IMR-90 (cell line): ENCODE data around the gene CCDC107. TPM values are rescaled to one million over a fixed set of nuclear protein-coding genes. Genes with fewer than 3 reads are reported as not detected.

Source experiments
- ATAC-seq: fragments of 200-7000 bp; cut with Tn5 transposase; 2 replicates; pipeline ENCODE4 v1.9.1; 2020; ENCODE audit warnings: low read depth, mild to moderate bottlenecking, moderate library complexity
- BruUV-seq: library from RNA; stranded (reverse); fragments of 400-500 nt; replicated peaks from 2 replicates; lab custom pipeline; 2021; lab: Mats Ljungman, UMichigan
- CTCF ChIA-PET: fragments of 300-600 bp; formaldehyde crosslinking; extraction: SDS; loops from one replicate; lab custom pipeline; 2021; ENCODE audit warnings: antibody characterized with exemption; lab: Yijun Ruan, JAX
- POLR2A ChIA-PET: fragments of 300-600 bp; sonication (Branson Sonifier 250); formaldehyde crosslinking; loops from one replicate; lab custom pipeline; 2022; ENCODE audit warnings: antibody characterized with exemption; ENCODE audit not compliant: unreplicated experiment; lab: Charles Lee
- DNase-seq: peaks from one replicate; pipeline ENCODE4 v3.0.0; 2013
- H2AFZ ChIP-seq: replicated peaks from 2 replicates; pipeline ENCODE3; 2013; ENCODE audit warnings: low read length, mild to moderate bottlenecking; ENCODE audit not compliant: poor library complexity
- H2AK5ac ChIP-seq: 2 replicates; pipeline ENCODE4 v1.6.1; 2013; ENCODE audit warnings: low read depth, low read length, inconsistent platforms
- H2AK9ac ChIP-seq: replicated peaks from 2 replicates; pipeline ENCODE3; 2013; ENCODE audit warnings: mild to moderate bottlenecking, low read depth, low read length, moderate library complexity; ENCODE audit not compliant: poor library complexity
- H2BK120ac ChIP-seq: 2 replicates; pipeline ENCODE4 v1.6.1; 2013; ENCODE audit warnings: low read depth, low read length, inconsistent platforms
- H2BK15ac ChIP-seq: 3 replicates; pipeline ENCODE4 v1.6.1; 2013; ENCODE audit warnings: low read depth, low read length, inconsistent platforms
- H2BK20ac ChIP-seq: 2 replicates; pipeline ENCODE4 v1.6.1; 2013; ENCODE audit warnings: low read depth, mild to moderate bottlenecking, inconsistent platforms, low read length, moderate library complexity
- H2BK5ac ChIP-seq: 2 replicates; pipeline ENCODE4 v1.6.1; 2013; ENCODE audit warnings: mild to moderate bottlenecking, low read depth, low read length, inconsistent platforms; ENCODE audit not compliant: poor library complexity, severe bottlenecking
- H3K14ac ChIP-seq: replicated peaks from 2 replicates; pipeline ENCODE4 v1.6.1; 2013; ENCODE audit warnings: low read depth, low read length, inconsistent platforms
- H3K18ac ChIP-seq: 2 replicates; pipeline ENCODE4 v1.6.1; 2013; ENCODE audit warnings: low read depth, low read length, control low read depth
- H3K23ac ChIP-seq: 2 replicates; pipeline ENCODE4 v1.6.1; 2013; ENCODE audit warnings: low read depth, low read length, inconsistent platforms
- H3K27ac ChIP-seq: 2 replicates; pipeline ENCODE4 v1.5.1; 2013; ENCODE audit warnings: mild to moderate bottlenecking, control low read depth, low read length; ENCODE audit not compliant: insufficient read depth
- H3K27me3 ChIP-seq: 2 replicates; pipeline ENCODE4 v1.6.1; 2013; ENCODE audit warnings: low read length; ENCODE audit not compliant: control insufficient read depth, insufficient read depth
- H3K36me3 ChIP-seq: 2 replicates; pipeline ENCODE4 v1.6.1; 2013; ENCODE audit warnings: low read length, mixed read lengths; ENCODE audit not compliant: control insufficient read depth, insufficient read depth
- H3K4ac ChIP-seq: 2 replicates; pipeline ENCODE4 v1.6.1; 2013; ENCODE audit warnings: low read depth, low read length, inconsistent platforms
- H3K4me1 ChIP-seq: 2 replicates; pipeline ENCODE4 v1.6.1; 2013; ENCODE audit warnings: low read length, mixed read lengths; ENCODE audit not compliant: control insufficient read depth, insufficient read depth
- H3K4me2 ChIP-seq: 2 replicates; pipeline ENCODE4 v1.6.1; 2013; ENCODE audit warnings: low read depth, mild to moderate bottlenecking, control low read depth, low read length, moderate library complexity
- H3K4me3 ChIP-seq: 2 replicates; pipeline ENCODE4 v1.5.1; 2013; ENCODE audit warnings: low read depth, mild to moderate bottlenecking, control low read depth, low read length, moderate library complexity; ENCODE audit not compliant: insufficient read depth
- H3K56ac ChIP-seq: 2 replicates; pipeline ENCODE4 v1.6.1; 2013; ENCODE audit warnings: low read length, inconsistent platforms; ENCODE audit not compliant: insufficient read depth; ENCODE audit errors: extremely low read depth
- H3K79me1 ChIP-seq, 2 experiments: 2 replicates each; pipeline ENCODE4 v1.6.1; 2013; ENCODE audit warnings: low read length in 2 of 2, inconsistent platforms in 1 of 2, low read depth in 1 of 2
- H3K9ac ChIP-seq: 2 replicates; pipeline ENCODE4 v1.6.1; 2013; ENCODE audit warnings: low read depth, low read length, control low read depth
- H3K9me1 ChIP-seq: 2 replicates; pipeline ENCODE4 v1.6.1; 2013; ENCODE audit warnings: low read length, inconsistent platforms; ENCODE audit not compliant: insufficient read depth
- H3K9me3 ChIP-seq: 2 replicates; pipeline ENCODE4 v1.6.1; 2013; ENCODE audit warnings: low read length; ENCODE audit not compliant: control insufficient read depth, insufficient read depth
- H4K20me1 ChIP-seq: 2 replicates; pipeline ENCODE4 v1.6.1; 2013; ENCODE audit warnings: low read length, inconsistent platforms; ENCODE audit not compliant: insufficient read depth
- H4K5ac ChIP-seq: 2 replicates; pipeline ENCODE4 v1.6.1; 2013; ENCODE audit warnings: mild to moderate bottlenecking, low read depth, low read length, control low read depth
- H4K8ac ChIP-seq, 2 experiments: 2 replicates each; pipeline ENCODE4 v1.6.1; 2013; ENCODE audit warnings: low read depth in 2 of 2, low read length in 2 of 2, control low read depth in 1 of 2, inconsistent platforms in 1 of 2
- H4K91ac ChIP-seq: 2 replicates; pipeline ENCODE4 v1.6.1; 2013; ENCODE audit warnings: low read depth, low read length, inconsistent platforms; ENCODE audit not compliant: insufficient read depth
- FOS ChIP-seq: fragments of 150-350 bp; IDR thresholded peaks from 2 replicates; pipeline ENCODE4 v1.6.1; 2016; ENCODE audit warnings: low read depth, low read length
- SMC3 ChIP-seq: fragments of 150-350 bp; IDR thresholded peaks from 2 replicates; pipeline ENCODE4 v1.6.1; 2016; ENCODE audit warnings: low read depth, mild to moderate bottlenecking, antibody characterized with exemption, low read length, moderate library complexity
- USF2 ChIP-seq: fragments of 150-350 bp; IDR thresholded peaks from 2 replicates; pipeline ENCODE4 v1.6.1; 2017; ENCODE audit warnings: mild to moderate bottlenecking, antibody characterized with exemption, low read length, low read depth
- WGBS, 2 experiments: methylation state at CpG; one replicate each; pipeline versions ENCODE4 v1.1.5 to v1.1.7; 2013; ENCODE audit warnings: missing lambda C conversion rate in 2 of 2; ENCODE audit not compliant: insufficient read length in 1 of 2; ENCODE audit errors: extremely low coverage in 2 of 2; 5-methylcytosine and 5-hydroxymethylcytosine counted together
- dilution Hi-C: fragments of 300-500 bp; cut with HindIII; formaldehyde crosslinking; loops from one replicate; pipeline ENCODE4 v1.14.3; 2018; ENCODE audit warnings: low sequenced_read_pairs; ENCODE audit not compliant: unreplicated experiment
- in situ Hi-C: fragments of 300-500 bp; cut with MboI; formaldehyde crosslinking; loops from 3 replicates; pipeline ENCODE4 v1.14.3; 2019; ENCODE audit warnings: low sequenced_read_pairs, inconsistent platforms, mixed read lengths
- intact Hi-C: fragments of 100-400 bp; cut with micrococcal nuclease; formaldehyde crosslinking; loops from 2 replicates; pipeline ENCODE4 v1.10.0; 2022
- polyA plus RNA-seq, 3 experiments: library from polyadenylated mRNA; depleted of rRNA; stranded (reverse); fragments of >200 nt; gene quantifications; 2 replicates each; pipeline ENCODE4 v1.2.3, GENCODE V29; 2012; ENCODE audit warnings: low replicate concordance in 1 of 3
- total RNA-seq: library from RNA; depleted of rRNA; stranded (reverse); fragments of >200 nt; gene quantifications from 2 replicates; pipeline ENCODE4 v1.2.3, GENCODE V29; 2012

Gene CCDC107
- total and polyA plus RNA-seq, 2 of the 4 experiments (the other 2 are of a cell fraction), result 6.8 to 21.1 TPM

GRCh38 chr9:35653611-35654010 lies 4.5 kb upstream of the CCDC107 start:
- Histone ChIP-seq H2AK5ac (no peak overlapping the region), H3K79me1 (peaks cover 0 to 1% of the 10 kb centered on the region in 2 experiments; a peak in 3 of 4 replicates), H4K8ac (no peak overlapping the region), H3K27me3 (no peaks in the 10 kb centered on the region), H4K91ac (no peak overlapping the region), H3K23ac (no peak overlapping the region), H2BK20ac (no peak overlapping the region), H3K27ac (no peak overlapping the region), H3K9ac (no peak overlapping the region), H4K20me1 (peaks cover 3% of the 10 kb centered on the region; the same call in 1 of the 2 replicates), H3K4ac (no peak overlapping the region), H3K9me3 (no peaks in the 10 kb centered on the region), H2AFZ (no peak overlapping the region), H3K4me3 (no peak overlapping the region), H2BK120ac (no peak overlapping the region), H3K56ac (no peak overlapping the region), H3K14ac (no peak overlapping the region), H2AK9ac (no peak overlapping the region), H3K4me1 (peaks cover 13% of the 10 kb centered on the region; the same call in 1 of the 2 replicates), H3K36me3 (no peaks in the 10 kb centered on the region), H4K5ac (no peak overlapping the region), H2BK15ac (no peak overlapping the region), H2BK5ac (no peak overlapping the region), H3K4me2 (no peak overlapping the region), H3K9me1 (peaks cover 4% of the 10 kb centered on the region; the same call in 1 of the 2 replicates), H3K18ac (no peak overlapping the region)
- intact Hi-C loops, result loop anchor here (10.0 kb wide), 2 partner anchors 161 to 169 kb away; partner anchors contain the start of genes HINT2 and SPAG8
- dilution Hi-C loops, result no loop called here
- TF ChIP-seq FOS, result no peak
- no peak for TF ChIP-seq SMC3
- TF ChIP-seq USF2, result no peak
- no TSS peak for BruUV-seq
- WGBS, 2 experiments, result no CpG with 5 or more reads among the region's 2 CpGs
- no peak for ATAC-seq
- CTCF ChIA-PET, result no interaction called here
- no peak for DNase-seq
- in situ Hi-C loops, result loop anchor here (10.0 kb wide), 1 partner anchor 149 kb away; no protein-coding TSS in a partner anchor
- POLR2A ChIA-PET, result interaction anchor here (0.6 kb wide), 1 partner anchor 36 kb away, joined by 5 read pairs; the partner anchor contains the start of gene TPM2
